ENCODE results near the gene CHRNA3.

Gene CHRNA3

DNA sequence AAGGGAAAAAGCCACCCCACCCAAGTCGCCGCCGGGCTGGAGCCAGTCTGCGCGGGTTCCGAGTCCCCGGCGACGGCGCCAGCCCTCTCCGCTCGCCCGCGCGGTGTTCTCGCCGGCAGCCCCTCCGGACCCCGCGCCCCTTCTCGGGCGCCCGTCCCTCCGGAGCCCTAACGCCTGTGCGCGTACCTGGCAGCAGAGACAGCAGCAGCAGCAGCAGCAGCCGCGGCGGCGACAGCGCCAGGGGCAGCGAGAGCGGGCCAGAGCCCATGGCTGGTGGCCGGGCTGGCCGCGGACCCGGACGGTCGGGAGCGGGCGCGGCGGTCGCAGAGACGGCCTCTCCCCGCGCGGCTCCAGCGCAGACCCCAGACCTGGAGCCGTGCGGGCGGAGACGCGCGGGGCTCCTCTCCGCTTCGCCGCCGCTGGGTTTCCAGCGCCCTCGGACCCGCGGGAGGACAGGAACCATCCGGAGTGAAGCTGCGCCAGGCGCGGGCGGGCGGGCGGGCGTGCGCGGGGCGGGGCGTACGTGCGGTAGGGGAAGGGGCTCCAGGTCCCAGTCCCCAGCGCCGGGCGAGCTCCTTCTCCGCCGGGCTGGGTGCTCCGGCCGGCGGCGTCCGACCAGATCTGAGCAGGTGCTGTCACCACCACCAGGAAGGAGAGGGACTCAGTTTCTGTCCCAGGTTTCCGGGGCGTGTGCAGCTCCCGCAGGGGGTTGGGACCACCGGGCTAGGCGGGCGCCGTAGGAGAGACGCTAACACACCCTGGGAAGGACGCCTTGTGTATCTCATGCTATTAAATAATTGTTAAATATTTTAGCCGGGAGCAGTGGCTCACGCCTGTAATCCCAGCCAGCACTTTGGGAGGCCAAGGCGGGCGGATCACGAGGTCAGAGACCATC lies at the start of gene CHRNA3:
Gene CHRNA3, minus strand, starts transcription at position 470 of the 895 bp plus-strand sequence. Its CDS starts 202 bp downstream, at position 268.
- peak; percentile 36 for DNase-seq (ENCODE audit: low spot score)

DNA sequence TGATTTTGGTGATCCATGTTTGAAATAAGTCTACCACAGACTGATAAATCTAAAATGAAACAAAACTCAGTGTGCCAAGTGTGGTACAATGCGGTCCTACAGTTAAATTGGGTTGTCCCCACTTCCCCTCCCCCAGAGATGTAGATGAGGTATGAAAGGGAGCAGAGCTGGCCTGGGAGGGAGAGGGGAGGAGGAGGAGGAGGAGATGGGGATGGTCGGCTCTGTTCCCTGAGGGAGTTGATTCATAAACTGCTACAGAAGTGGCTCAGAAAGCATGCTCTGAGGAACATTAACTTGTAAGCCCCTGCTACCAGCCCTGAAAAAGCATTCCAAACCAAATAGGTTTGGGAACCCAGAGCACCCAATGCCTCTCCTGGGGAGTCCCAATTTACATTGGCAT lies 48.2 kb upstream of the CHRNA3 start:
- no peak for DNase-seq (ENCODE audit: low spot score)

DNA sequence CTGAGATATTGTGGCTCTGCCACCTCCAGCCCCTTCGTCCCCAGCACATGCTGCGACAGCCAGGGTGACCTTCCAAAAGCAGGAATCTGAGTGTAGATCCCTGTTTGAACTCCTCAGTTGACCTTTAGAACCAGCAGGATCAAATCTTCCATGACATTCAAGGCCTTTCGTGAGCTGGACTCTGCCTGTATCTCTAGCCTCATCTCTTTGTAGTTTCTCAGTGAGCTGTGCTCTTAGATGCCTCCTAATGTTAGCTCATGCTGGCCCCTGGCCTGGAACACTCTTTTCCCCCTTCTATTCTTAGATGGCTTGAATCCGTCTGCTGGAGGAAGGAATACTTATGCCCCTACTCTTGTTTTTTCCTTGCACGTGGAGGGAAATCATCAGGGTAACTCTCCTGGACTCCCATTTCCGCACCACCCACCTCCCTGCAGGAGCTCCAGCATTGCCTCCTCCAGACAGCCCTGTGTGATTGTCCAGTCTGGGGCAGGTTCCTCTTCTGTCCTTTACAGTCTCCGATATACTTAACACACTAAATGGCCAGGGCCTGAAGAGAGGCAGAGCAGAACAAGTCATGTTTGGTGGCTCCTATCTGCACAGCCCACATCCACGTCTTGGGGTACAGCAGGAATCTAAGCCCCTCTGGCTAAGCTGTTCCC lies 46.9 kb upstream of the CHRNA3 start:
- DNase-seq (ENCODE audit: low spot score): no peak

DNA sequence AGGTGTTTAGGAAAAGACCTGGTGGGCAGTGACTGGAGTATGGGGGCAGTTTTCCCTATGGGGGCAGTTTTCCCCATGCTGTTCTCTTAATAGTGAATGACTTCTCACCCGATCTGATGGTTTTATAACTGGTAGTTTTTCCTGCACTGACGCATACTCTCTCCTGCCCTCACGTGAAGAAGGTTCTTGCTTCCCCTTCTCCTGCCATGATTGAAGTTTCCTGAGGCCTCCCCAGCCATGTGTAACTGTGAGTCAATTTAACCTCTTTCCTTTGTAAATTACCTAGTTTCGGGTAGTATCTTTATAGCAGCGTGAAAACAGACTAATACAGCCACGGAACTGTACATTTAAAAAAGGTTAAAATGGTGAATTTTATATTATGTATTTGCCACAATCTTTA lies 45.2 kb upstream of the CHRNA3 start:
- DNase-seq (ENCODE audit: low spot score): no peak

DNA sequence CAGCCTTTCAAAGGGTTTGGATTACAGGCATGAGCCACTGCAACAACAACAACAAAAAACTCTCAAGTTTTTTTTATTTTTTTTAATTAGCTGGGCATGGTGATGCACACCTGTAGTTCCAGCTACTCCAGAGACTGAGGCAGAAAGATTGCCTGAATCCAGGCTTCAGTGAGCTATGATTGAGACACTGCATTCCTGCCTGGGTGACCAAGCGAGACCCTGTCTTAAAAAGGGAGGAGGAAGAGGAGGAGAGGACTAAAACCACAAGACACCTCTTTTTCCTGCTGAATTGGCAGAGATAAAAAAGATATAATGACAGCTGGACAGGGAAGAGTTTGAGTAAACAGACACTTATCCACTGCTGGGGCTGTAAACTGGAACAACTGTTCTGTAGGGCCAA lies 42.9 kb upstream of the CHRNA3 start:
- DNase-seq (ENCODE audit: low spot score): no peak

DNA sequence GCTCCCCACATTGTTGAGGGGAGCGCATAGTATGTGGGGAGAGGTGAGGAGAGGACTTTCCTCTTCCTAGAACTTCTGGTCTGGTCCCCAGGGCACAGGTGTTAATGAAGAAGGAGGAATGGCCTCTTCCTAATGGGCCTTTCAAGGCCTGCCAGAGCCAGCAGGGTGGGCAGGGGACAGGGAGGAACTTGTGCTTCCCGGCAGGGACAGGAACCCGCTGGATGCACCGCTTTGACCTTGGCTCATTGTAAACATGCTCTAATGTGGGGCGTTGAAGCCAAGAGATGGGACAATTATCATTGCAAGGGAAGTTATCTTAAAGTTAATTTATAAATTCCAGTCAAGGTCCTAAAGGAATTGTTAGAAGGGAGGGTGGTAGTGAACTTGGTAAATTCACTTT lies 41.2 kb upstream of the CHRNA3 start:
- no peak for DNase-seq (ENCODE audit: low spot score)

DNA sequence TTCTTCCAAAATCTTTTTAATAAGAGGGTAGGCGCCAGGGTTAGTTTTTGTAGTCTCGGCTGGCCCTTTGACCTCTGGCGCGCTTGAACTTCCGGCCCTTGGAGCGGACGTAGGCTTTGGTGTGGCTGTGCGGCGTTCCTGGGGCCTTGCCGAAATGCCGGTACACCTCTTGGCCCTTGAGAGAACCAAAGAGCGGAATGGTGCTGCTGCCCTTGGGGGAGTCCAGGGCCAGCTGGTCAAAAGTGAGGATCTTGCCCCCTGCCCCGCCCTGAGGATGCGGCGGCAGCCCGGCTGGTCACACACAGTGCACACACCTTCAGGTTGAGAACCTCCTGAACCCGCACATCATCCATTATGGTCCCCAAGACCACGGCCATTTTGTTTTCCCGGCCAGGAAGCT lies 40.2 kb upstream of the CHRNA3 start:
- DNase-seq (ENCODE audit: low spot score): no peak

DNA sequence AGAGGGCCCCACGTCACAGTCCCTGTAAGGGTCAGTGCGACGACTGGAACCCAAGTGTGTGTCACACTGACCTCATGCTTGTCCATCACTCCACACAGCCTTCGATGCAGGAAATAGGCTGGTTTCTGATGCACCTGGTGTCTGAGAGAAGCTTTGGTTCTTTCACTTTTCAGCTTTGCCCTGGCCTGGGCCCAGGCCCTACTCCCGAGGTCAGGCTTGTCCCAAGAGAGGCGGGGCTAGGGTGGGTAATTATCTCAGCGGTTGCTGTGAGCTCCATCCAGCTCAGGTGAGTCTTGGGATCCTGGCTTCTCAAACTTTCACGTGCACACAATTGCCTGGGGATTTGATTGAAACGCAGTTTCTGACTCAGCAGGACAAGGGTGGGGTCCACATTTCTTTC lies 39.8 kb upstream of the CHRNA3 start:
- DNase-seq (ENCODE audit: low spot score): no peak

DNA sequence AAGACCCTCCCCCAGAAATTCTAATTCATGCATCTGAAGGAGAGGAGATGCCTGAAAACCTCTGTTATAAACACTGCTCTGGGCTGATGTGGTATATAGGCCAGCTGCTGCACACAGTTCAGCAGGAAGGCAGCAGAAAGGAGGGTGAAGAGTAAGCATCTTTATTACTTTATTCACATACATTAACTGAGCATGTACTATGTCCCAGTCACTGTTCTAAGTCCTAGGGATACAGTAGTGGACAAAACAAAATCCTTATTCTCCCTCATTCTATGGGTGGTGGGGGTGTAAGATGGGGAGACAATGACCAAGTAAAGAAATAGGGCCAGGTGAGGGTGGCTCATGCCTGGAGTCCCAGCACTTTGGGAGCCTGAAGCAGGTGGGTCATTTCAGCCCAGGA lies 38.0 kb upstream of the CHRNA3 start:
- DNase-seq (ENCODE audit: low spot score): no peak

DNA sequence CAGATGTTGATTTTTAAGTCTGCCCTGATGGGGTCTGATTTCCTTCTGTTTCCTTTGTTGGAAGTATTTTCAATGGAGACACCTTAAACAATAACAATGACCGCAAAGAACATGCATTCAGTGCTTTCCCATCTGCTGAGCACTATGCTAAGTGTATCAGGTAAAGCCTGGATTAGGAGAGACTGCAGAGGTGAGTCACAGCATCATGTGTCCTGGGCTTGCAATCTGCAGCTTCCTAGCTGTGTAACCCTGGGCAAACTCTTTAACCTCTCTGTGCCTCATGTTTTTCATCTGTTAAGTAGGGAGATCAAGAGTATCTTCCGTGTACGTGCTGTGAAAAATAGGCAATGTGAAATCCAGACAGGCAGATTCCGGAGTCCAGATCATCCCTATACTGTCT lies 33.5 kb upstream of the CHRNA3 start:
- no peak for DNase-seq (ENCODE audit: low spot score)

DNA sequence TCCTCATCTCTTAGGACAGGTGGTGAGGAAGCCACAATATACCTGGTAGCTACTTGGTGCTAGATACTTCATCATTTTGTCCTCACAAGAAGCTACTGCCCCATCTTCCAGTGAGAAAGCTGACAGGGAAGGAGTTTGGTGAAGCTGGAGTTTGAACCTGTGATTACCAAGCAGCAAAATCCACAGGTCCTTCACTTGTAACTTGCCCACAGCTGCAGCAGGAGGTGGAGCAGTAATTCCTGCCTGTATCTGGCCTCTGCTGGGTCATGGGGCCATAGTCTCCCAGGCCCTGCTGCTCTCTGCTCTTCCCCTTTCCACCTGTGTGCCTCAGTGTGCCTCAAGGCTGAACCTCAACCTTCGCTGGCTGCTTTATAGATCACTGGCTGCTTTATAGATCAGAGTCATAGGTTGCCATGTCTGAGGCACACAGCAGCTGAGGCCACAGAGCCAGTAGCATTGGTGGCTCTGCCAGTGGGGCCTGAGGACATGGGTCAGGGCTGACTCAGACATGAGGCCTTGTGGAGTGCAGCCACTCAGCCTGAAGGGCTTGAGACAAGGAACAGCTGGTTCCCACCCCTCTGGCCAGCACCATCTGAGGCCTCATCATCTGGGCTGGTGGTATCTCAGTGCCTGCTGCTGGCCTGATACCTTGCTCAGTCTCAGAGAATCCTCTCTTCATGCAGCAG lies 31.3 kb upstream of the CHRNA3 start:
- no peak for DNase-seq (ENCODE audit: low spot score)

DNA sequence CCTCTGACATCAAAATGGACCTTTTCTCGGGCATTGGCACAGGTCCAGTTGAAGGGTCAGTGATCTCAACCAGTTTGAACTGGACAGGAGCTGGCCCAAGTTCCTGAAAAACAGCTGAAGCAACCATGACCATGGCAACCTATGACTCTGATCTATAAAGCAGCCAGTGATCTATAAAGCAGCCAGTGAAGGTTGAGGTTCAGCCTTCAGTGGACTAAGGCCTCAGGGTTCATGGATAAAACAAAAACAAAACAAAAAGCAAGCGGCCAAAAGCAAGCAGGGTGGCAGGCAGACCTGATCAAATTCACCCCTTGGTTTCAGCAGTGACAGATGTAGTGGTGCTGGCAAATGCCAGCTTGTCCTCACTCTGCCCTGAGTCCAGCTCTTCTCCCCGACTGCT lies 30.2 kb upstream of the CHRNA3 start:
- no peak for DNase-seq (ENCODE audit: low spot score)

DNA sequence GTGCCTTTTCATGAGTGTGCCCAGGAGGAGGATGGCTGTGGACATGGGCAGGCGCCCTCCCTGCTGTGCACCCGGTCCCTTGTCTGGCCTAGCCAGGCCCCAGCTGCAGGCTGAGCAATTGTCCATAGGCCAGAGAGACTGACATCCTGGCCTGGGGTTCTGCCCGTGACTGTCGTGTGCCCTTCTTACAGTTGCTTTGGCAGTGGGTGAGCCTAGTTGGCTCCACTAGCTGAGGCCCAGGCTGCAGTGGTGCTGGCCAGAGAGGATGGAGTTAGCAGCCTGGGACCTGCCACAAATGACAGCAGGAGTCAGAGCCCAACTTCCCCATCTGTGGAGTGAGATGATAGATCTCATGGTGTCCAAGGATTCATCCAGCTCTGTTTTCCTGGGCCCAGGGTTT lies 29.2 kb upstream of the CHRNA3 start:
- no peak for DNase-seq (ENCODE audit: low spot score)

DNA sequence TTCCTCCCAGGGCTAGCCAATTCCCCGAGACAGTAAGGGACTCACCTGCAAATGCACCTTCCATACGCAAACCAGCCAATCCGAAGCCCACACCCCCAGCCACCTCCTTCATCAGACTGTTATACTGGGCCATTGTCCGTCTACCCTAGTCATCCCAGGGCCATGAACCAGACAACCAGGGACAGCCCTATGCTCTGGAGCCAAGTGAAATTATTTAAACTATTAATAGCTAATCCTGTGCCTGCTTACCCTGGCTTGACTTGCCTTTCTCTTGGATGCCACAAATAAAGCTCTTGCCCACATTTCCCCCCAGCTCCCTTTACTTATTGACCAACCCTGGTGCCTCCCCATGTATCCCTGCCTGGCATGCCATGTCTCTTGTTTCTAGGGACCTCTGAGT lies 24.2 kb upstream of the CHRNA3 start:
- DNase-seq (ENCODE audit: low spot score): no peak

DNA sequence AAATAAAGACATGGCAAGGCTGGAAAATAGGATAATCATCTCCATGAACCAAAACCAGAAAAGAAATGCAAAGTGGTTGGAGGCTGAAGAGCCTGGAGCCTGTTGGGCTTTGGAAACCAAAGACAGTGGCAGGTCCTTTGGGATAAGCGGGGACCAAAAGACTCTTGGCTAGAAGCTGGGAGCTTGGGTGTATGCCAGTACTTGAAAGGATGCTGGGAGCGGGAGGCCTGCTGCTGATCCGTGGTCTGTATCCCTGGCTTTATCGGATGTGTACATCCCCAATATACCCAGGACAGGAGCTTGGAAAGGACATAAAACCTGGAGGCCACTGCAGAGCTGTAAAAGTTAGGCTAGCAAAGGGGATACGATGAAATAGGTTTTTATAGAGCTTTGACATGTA lies 21.5 kb upstream of the CHRNA3 start:
- no peak for DNase-seq (ENCODE audit: low spot score)

DNA sequence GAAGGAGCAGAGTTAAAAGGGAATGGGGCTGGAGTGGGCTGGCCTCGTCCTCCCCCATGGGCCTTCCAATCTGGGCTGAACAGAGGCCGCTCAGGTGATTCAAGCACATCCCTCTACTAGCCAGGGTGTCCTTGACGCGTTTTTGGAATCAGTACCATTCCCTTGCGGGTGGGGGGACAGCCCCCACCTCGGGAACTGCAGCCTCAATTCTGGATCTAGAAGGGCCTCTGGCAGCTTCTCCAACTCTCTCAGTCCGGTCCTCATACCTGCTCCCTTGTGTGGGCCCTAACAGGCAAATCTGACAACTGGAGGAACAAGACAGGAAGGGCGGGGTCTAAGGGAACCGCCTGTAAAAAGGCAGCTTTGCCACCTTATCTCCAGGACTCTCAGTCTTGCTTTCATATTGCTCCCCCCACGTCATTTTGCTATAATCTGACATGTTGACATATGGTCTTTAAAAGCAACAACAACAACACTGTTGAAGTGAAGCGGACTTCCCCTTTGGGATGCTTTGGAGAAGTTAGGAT lies 21.0 kb upstream of the CHRNA3 start:
- DNase-seq (ENCODE audit: low spot score): no peak

DNA sequence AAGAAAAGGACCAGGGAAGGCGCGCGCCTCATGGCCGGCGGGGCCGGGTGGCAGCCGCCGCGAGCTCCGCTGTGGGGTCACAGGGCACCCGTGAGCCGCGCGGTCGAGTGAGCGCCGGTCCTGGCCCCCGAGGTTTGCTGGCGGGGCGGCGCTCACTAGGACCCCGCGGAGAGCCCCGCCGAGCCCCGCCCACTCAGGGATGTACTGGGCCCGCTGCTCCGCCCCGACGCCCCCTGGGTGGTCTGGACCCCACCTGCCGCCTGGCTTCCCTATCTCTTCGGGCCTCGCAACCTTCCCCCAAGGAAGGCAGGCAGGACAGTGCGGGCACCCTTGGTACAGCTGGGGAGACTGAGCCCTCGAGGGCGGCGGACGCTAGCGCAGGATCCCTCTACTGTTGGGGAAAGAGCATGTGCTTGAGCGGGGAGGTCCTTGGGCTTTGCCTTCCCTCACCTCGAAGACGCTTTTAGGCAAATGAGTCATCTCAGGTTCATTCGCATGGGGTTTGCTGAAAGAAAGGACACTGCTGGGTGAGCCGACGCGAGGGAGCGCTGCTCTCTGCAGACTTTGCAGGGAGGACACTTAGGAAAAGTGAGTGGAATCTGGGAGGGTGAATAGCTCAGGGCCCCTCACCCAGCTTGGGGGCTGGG lies 20.4 kb upstream of the CHRNA3 start, which contains the start of gene CHRNB4:
Gene CHRNB4, minus strand, starts transcription at position 109 of the 647 bp plus-strand sequence. Its CDS starts 77 bp downstream, at position 32.
- DNase-seq (ENCODE audit: low spot score): no peak

DNA sequence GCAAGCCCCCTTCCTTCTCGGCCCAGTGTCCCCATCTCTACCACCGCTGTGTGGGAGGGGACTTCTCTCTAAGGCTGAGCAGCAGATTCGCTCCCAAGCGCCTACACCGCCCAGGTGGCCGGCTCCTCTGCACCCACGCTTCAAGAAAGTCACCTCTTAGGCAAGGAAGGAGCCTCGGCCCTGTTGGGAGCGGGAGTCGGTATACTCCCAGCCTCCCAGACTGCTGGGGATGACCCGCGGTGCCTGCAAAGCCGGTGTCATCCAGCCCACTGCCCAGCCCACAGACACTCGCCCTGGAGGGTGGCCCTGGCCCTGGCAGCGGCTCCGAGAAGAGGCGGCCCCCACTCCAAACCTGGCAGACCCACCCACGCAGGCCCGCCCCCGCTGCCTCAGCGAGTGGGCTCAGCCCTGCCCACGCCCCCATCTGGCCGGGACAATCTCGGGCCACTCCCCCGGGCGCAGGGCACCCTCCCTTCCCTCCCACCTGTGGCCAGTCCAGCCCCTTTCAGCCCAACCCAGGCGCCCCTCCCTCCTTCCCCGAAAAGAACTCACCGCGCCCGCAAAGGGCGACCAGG lies 19.8 kb upstream of the CHRNA3 start:
- no peak for DNase-seq (ENCODE audit: low spot score)

DNA sequence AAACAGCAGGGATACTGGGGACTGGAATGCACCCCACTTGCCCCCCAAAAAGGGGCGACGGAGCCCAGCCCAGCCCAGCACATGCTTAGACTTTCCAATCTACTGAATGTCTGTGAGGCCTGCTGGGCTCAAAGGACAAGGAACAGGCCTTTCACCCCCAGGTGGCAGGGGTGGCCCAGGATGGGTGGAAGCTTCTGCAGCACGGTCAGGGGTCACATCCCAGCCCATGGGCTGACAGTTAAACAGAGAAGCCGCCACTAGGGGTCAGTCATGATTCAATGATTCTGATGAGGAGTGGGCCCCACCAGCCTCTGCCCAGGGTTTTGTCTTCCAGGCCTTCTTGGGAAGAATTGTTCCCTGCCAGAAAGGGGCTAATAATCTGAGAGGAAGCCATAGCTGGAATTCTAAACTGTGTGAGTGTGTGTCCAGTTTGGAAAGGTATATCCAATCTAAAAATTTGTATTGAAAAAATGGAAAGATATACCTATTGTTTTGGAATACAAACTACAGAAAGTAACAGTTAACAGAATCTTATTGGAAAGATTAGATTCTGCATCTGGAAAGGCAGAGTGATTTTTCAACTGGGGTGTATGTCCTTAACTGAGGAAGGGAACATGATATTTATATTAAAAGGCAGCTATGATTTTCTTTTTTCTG lies 18.0 kb upstream of the CHRNA3 start:
- DNase-seq (ENCODE audit: low spot score): peak; percentile 92

DNA sequence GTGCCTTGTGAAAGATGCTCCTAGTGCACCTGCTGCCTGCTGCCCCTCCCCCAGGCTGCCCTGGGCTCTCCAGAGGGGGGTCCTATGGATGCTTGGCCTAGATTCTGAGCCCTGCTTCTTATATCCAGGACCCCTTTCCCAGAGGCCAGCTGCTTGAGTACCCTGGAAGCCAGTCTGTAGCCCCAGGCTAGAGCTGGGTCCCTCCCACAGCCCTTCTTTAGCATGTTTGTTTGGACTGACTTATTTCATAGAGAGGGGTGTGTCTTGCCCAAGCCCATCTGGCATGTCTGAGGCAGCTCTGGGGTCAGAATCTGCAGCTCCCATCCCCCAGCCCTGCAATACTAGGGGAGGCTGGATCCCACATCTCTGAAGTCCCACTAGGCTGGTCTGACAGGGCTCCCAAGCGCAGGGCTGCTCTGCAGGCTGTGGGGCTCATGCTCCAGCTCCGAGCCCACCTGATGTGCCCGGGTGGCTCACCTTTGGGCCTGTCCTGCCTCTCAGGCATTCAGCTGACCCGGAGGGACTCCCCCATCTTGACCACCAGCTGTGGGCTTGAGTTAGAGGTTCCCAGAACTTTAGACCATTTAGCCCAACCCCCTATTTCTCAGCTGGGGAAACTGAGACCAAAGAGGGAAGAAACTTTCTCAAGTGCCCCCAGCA lies 17.1 kb upstream of the CHRNA3 start:
- DNase-seq (ENCODE audit: low spot score): no peak

All from HuH-7 (cell line).